ENCODE results near the gene MYO18A. TPM values are rescaled to one million over a fixed set of nuclear protein-coding genes. Genes with fewer than 3 reads are reported as not detected.

MYO18A gene
- total RNA-seq, 2 experiments from 2014 or later: 27.5 to 29.6 TPM

GRCh38 chr17:29125651-29126050 is 54.5 kb downstream of the MYO18A start:
- CTCF ChIA-PET: interaction anchor here (2.7 to 21.5 kb wide), 3 partner anchors 10 to 55 kb away, joined by 25 to 405 read pairs (median 27); partner anchors contain the start of gene MYO18A

DNA sequence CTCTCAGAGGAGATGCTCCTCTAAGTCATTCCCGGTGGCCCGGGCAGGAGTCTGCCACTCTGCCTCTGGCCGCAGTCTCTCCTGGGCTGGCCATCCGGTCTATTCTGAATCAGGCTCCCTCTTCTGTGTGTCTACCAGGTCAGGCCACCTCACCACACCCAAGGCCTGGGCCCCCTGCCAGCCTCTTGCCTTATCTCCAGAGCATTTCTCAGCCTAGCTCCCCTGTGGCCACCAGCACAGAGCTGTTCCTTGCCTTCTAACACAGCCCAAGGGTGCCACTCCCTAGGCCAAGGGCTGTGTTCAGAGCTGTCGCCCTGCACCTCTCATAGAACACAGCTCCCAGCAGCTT is 55.3 kb downstream of the MYO18A start:
- ChIA-PET CTCF (interaction anchor here (1.2 to 21.5 kb wide), 10 partner anchors 9 to 161 kb away, joined by 3 to 405 read pairs (median 6); partner anchors contain the start of gene MYO18A), POLR2A (interaction anchor here (0.6 to 1.6 kb wide), 3 partner anchors 15 to 56 kb away, joined by 3 to 11 read pairs (median 5); partner anchors contain the start of gene MYO18A)

More at GRCh38 chr17:29125651-29126050, 54.5 kb downstream of the MYO18A start:
- POLR2A ChIA-PET: no interaction called here

GRCh38 chr17:29124135-29124924 is 55.9 kb downstream of the MYO18A start:
- ChIA-PET POLR2A (interaction anchor here (0.6 to 1.6 kb wide), 4 partner anchors 15 to 56 kb away, joined by 3 to 11 read pairs (median 4); partner anchors contain the start of gene MYO18A), CTCF (interaction anchor here (0.5 to 21.5 kb wide), 18 partner anchors 9 to 293 kb away, joined by 3 to 405 read pairs (median 4); partner anchors contain the start of gene MYO18A)

GRCh38 chr17:29123111-29123510 is 57.1 kb downstream of the MYO18A start:
- ChIA-PET CTCF (interaction anchor here (2.7 to 21.5 kb wide), 3 partner anchors 7 to 58 kb away, joined by 25 to 405 read pairs (median 27); partner anchors contain the start of gene MYO18A), POLR2A (interaction anchor here (0.6 to 1.5 kb wide), 2 partner anchors 16 to 25 kb away, joined by 7 to 11 read pairs; no protein-coding TSS in a partner anchor)

DNA sequence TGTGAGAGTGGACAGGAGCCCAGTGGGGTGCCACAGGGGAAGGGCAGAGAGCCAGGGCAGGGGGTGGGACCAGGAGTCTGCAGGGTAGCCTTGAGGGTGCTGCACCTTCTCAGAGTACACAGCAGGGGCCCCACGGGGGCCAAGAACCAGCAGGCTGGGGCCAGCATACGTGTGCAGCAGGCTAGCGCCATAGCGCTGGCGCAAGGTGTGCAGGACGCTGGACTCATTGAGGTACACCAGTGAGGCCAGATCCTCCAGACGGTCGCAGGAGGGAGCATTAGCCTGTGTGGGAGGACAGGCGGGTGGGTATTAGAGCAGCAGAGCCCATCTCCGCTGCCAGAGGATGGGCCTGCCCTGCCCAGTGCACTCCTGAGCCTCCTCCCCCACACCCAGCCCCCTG is 58.8 kb downstream of the MYO18A start:
- CTCF ChIA-PET: interaction anchor here (1.3 to 21.5 kb wide), 2 partner anchors 19 to 156 kb away, joined by 5 to 405 read pairs; no protein-coding TSS in a partner anchor

GRCh38 chr17:29120433-29120832 is 59.8 kb downstream of the MYO18A start:
- CTCF ChIA-PET: interaction anchor here (0.8 to 21.5 kb wide), 5 partner anchors 9 to 163 kb away, joined by 3 to 405 read pairs (median 4); no protein-coding TSS in a partner anchor
- POLR2A ChIA-PET: no interaction called here

More for the DNA sequence above, 58.8 kb downstream of the MYO18A start:
- POLR2A ChIA-PET: no interaction called here

DNA sequence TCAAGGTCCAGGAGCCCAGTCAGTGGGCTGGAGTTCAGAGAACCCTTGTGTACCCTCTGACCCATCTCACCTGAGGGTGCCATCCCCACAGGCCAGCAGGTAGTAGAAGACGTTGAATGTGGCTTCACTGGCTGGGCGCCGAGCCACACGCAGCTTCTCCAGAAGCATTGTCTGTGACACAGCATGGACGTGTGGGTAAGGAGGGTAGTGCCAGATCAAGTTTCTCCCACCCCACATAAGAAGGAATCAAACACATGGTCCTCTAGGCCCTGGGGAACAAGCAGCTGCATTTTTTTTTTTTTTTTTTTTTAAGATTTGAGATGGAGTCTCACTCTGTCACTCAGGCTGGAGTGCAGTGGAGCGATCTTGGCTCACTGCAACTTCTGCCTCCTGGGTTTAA is 60.9 kb downstream of the MYO18A start:
- ChIA-PET CTCF (interaction anchor here (0.8 to 21.5 kb wide), 5 partner anchors 21 to 166 kb away, joined by 3 to 405 read pairs (median 3); no protein-coding TSS in a partner anchor), POLR2A (no interaction called here)

GRCh38 chr17:29116804-29117753 is 63.1 kb downstream of the MYO18A start:
- CTCF ChIA-PET: interaction anchor here (0.6 to 21.5 kb wide), 31 partner anchors 7 to 390 kb away, joined by 3 to 405 read pairs (median 4); partner anchors contain the start of gene MYO18A
- POLR2A ChIA-PET: no interaction called here

DNA sequence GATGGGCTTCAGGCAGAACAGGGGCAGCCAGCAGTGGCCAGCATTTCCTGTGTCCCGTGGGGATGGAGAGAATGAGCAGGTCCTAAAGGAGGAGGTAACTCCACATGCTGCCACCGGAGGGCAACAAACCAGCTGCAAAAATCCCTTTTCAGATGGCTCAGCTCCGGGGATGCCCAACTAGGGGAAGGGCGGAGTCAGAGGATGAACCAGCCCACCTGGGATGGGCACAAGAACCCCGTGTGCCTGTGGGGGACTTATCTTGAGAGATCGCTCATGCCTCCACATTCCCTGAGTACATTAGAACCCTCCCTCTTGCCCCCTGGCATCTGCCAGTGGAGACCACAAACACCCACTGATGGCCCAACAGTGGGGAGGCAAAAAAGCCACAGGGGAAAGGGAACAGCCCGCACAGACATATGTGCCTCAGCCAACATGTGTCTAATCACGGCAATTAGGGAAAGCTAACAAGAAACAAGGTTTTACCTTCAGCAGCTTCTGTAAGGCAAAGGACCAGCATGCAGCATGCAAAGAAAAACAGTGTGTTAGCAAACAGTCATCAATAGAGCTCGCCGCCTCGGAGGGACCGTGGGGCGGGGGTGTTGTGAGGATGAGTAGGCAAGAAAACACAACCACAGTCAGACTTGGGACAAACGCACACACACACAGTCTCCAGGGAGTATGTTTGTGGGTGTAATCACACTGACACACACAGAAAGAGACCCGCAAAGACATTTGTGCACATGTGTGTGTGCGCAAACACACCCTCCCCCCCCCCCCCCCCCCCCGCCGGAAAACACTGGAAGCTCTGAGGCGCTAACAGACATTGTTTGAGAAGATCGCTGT is 64.0 kb downstream of the MYO18A start:
- POLR2A ChIA-PET: interaction anchor here (0.6 kb wide), 1 partner anchor 205 kb away, joined by 3 read pairs; no protein-coding TSS in a partner anchor

DNA sequence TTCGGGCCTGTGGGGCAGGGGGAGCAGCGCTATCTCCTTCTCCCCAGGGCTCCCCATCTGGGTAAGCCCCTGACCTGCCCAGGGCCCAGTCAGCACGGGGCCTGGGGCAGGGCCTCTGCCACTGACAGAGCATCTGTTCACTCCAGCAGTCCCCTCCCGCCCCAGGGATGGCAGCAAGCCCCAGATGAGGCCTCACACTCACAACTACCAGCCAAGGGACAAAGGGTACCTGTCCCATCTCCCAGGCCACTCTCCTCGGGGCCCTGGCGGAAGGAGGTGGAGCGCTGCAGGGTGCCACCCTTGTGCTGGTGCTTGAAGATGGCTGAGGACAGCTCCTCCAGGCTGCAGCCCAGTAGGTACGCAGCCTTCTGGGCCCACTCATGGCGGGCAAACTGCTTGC is 64.8 kb downstream of the MYO18A start:
- POLR2A ChIA-PET: no interaction called here
- CTCF ChIA-PET: interaction anchor here (0.5 to 21.5 kb wide), 9 partner anchors 9 to 162 kb away, joined by 3 to 405 read pairs (median 15); no protein-coding TSS in a partner anchor

More for the DNA sequence above, 64.0 kb downstream of the MYO18A start:
- CTCF ChIA-PET: interaction anchor here (0.5 to 21.5 kb wide), 26 partner anchors 8 to 389 kb away, joined by 3 to 405 read pairs (median 5); partner anchors contain the start of gene MYO18A

DNA sequence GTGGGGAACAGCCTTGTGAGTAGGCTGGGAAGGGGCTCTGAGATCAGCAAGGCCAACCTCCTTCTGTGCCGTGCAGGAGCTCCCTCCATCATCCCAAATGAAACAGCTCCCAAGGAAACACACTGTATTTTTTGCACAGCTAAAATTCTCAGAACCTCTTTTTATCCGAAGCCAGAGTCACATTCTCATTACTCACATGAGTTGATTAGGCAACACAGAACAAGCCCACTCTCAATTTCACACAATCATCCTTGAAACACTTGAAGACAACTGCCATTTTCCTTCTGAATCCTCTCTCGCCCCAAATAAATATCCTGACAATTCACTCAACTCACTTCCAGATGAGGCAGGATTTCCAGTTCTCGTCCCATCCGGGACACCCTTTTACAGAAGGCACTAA is 66.1 kb downstream of the MYO18A start:
- CTCF ChIA-PET: interaction anchor here (3.5 to 21.5 kb wide), 5 partner anchors 10 to 161 kb away, joined by 23 to 405 read pairs (median 27); no protein-coding TSS in a partner anchor
- POLR2A ChIA-PET: no interaction called here

- POLR2A ChIA-PET: no interaction called here
- CTCF ChIA-PET: interaction anchor here (1.2 to 21.5 kb wide), 5 partner anchors 12 to 160 kb away, joined by 3 to 405 read pairs (median 24); no protein-coding TSS in a partner anchor
Measured at GRCh38 chr17:29113334-29113733, 66.9 kb downstream of the MYO18A start.

GRCh38 chr17:29112771-29113295 is 67.4 kb downstream of the MYO18A start:
- ChIA-PET CTCF (interaction anchor here (0.8 to 21.5 kb wide), 10 partner anchors 12 to 350 kb away, joined by 3 to 405 read pairs (median 6); no protein-coding TSS in a partner anchor), POLR2A (no interaction called here)

GRCh38 chr17:29111816-29112499 is 68.2 kb downstream of the MYO18A start:
- ChIA-PET POLR2A (no interaction called here), CTCF (interaction anchor here (0.6 to 21.5 kb wide), 15 partner anchors 9 to 349 kb away, joined by 3 to 405 read pairs (median 4); no protein-coding TSS in a partner anchor)

GRCh38 chr17:29110372-29110757 is 69.8 kb downstream of the MYO18A start:
- ChIA-PET POLR2A (no interaction called here), CTCF (interaction anchor here (1.4 to 21.5 kb wide), 3 partner anchors 30 to 157 kb away, joined by 5 to 405 read pairs (median 68); no protein-coding TSS in a partner anchor)

DNA sequence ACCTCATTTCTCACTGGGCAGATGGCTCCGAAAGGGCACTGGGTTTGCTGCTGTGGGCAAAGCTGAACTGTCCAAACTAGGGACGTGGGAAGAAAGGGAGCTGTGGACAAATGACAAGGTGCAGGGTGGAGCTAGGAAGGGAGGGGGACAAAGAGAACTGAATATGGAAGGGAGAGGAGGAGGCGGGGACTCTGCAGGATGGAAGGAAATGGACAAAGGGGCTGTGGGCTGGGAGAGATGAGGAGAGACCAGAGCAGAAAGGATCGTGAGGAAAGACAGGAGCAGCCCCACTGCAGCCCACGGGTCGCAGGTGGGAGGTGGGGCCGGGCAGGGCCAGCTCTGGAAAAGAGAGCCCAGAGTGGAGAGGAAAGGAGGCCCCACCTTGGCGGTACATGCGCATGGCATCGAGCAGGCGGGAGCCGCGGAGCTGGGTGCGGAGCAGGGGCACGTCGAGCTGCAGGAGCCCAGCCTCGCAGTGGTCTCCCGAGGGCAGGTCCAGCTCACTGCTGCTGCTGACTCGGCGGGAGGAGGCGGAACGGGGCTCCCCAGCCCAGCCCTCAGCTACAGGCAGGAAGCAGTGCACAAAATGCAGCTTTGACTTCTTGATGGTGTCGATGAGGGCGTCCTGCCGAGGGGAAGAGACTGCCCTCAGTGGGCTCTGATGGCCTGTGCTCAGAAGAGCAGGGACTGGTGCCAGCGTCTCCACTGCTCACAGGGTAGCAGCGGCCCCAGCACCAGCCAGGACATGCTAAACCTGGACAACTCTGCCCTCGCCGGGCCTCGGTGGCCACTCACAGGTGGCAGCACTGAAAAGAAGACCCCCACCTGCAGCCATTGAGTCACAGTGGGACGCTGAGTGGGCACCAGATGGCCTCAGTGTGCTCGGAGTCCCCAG is 70.5 kb downstream of the MYO18A start:
- CTCF ChIA-PET: interaction anchor here (1.4 to 21.5 kb wide), 3 partner anchors 30 to 156 kb away, joined by 5 to 405 read pairs (median 68); no protein-coding TSS in a partner anchor
- POLR2A ChIA-PET: no interaction called here

Data from activated CD8-positive, alpha-beta memory T cell treated with anti-CD3 and anti-CD28 coated beads for 36 hours (primary cell).